Activated naive CD4-positive, alpha-beta T cell treated with anti-CD3 and anti-CD28 coated beads, Interleukin-2, amount 50 U/mL, for 72 hours (primary cell): ENCODE measurements around the gene SLC23A2. TPM values are rescaled to one million over a fixed set of nuclear protein-coding genes. Genes with fewer than 3 reads are reported as not detected.

Source experiments
- ATAC-seq, 2 donors: fragments of 150-1000 bp; cut with Tn5 transposase; 2 replicates each; pipeline ENCODE4 v1.10.0; 2021; ENCODE audit warnings: mild to moderate bottlenecking in 2 of 2, moderate library complexity in 2 of 2
- DNase-seq, 2 donors: peaks; one replicate each; pipeline ENCODE4 v3.0.0; 2021 to 2022; ENCODE audit warnings: low spot score in 2 of 2
- H3K27ac Mint-ChIP-seq, 2 donors: one replicate each; pipeline ENCODE4 v1.8.0; 2022; ENCODE audit warnings: mild to moderate bottlenecking in 2 of 2, mixed read lengths in 2 of 2
- H3K36me3 Mint-ChIP-seq, 2 donors: one replicate each; pipeline ENCODE4 v1.8.0; 2022; ENCODE audit warnings: mixed read lengths in 2 of 2
- H3K9me3 Mint-ChIP-seq, 2 donors: one replicate each; pipeline ENCODE4 v1.8.0; 2022; ENCODE audit warnings: mixed read lengths in 2 of 2
- total RNA-seq, 2 donors: library from RNA; stranded (reverse); gene quantifications; one replicate each; pipeline ENCODE4 v1.2.3, GENCODE V29; 2022

Gene SLC23A2
- total RNA-seq, 2 donors from 2014 or later, result 20.1 to 21.5 TPM

- ATAC-seq (no peak), DNase-seq (no peak)
- Mint-ChIP-seq H3K9me3 (no peaks in the 10 kb centered on the region), H3K36me3 (peaks cover 0 to 4% of the 10 kb centered on the region in 2 donors), H3K27ac (no peak overlapping the region)
Observed at GRCh38 chr20:4904127-4904860, 97.0 kb downstream of the SLC23A2 start.

- Mint-ChIP-seq H3K36me3 (peaks cover 0 to 4% of the 10 kb centered on the region in 2 donors), H3K27ac (no peak overlapping the region), H3K9me3 (no peaks in the 10 kb centered on the region)
- no peak for DNase-seq
- ATAC-seq, result no peak
Observed at GRCh38 chr20:4902788-4903187, 98.5 kb downstream of the SLC23A2 start.

- Mint-ChIP-seq H3K27ac (peak overlapping the region in 1 of 2 donors; percentile 1), H3K36me3 (no peaks in the 10 kb centered on the region), H3K9me3 (no peaks in the 10 kb centered on the region)
- ATAC-seq (no peak), DNase-seq (no peak)
Observed at GRCh38 chr20:4901031-4901818, 100.1 kb downstream of the SLC23A2 start.

- Mint-ChIP-seq H3K36me3 (no peaks in the 10 kb centered on the region), H3K27ac (peak overlapping the region; percentile 38 to 93), H3K9me3 (no peaks in the 10 kb centered on the region)
- no peak for ATAC-seq
- no peak for DNase-seq
Observed at GRCh38 chr20:4898282-4899244, 102.7 kb downstream of the SLC23A2 start.

GRCh38 chr20:4897600-4897999, 103.7 kb downstream of the SLC23A2 start:
- Mint-ChIP-seq H3K36me3 (no peaks in the 10 kb centered on the region), H3K9me3 (no peaks in the 10 kb centered on the region), H3K27ac (peak overlapping the region; percentile 38 to 73)
- no peak for DNase-seq
- no peak for ATAC-seq

GRCh38 chr20:4896971-4897497, 104.3 kb downstream of the SLC23A2 start:
- Mint-ChIP-seq H3K9me3 (no peaks in the 10 kb centered on the region), H3K27ac (peak overlapping the region in 1 of 2 donors; percentile 38), H3K36me3 (no peaks in the 10 kb centered on the region)
- DNase-seq (no peak), ATAC-seq (peak; percentile 45 to 58)

GRCh38 chr20:4896119-4896702, 105.1 kb downstream of the SLC23A2 start:
- no peak overlapping the region for H3K27ac Mint-ChIP-seq
- H3K36me3 Mint-ChIP-seq, result no peaks in the 10 kb centered on the region
- DNase-seq (no peak), ATAC-seq (no peak)
- no peaks in the 10 kb centered on the region for H3K9me3 Mint-ChIP-seq

GRCh38 chr20:4894981-4895381, 106.3 kb downstream of the SLC23A2 start:
- DNase-seq (no peak), ATAC-seq (no peak)
- Mint-ChIP-seq H3K9me3 (no peaks in the 10 kb centered on the region), H3K27ac (peak overlapping the region; percentile 6 to 38), H3K36me3 (no peaks in the 10 kb centered on the region)

GRCh38 chr20:4894409-4894808, 106.9 kb downstream of the SLC23A2 start:
- H3K36me3 Mint-ChIP-seq, result no peaks in the 10 kb centered on the region
- peak overlapping the region in 1 of 2 donors; percentile 38 for H3K27ac Mint-ChIP-seq
- no peaks in the 10 kb centered on the region for H3K9me3 Mint-ChIP-seq
- DNase-seq (no peak), ATAC-seq (no peak)

- peak overlapping the region in 1 of 2 donors; percentile 24 for H3K27ac Mint-ChIP-seq
- H3K9me3 Mint-ChIP-seq, result no peaks in the 10 kb centered on the region
- no peaks in the 10 kb centered on the region for H3K36me3 Mint-ChIP-seq
- no peak for DNase-seq
- ATAC-seq, result no peak
Observed at GRCh38 chr20:4893709-4894108, 107.6 kb downstream of the SLC23A2 start.

- no peak for DNase-seq
- Mint-ChIP-seq H3K36me3 (no peaks in the 10 kb centered on the region), H3K27ac (peak overlapping the region in 1 of 2 donors; percentile 54), H3K9me3 (no peaks in the 10 kb centered on the region)
- no peak for ATAC-seq
Observed at GRCh38 chr20:4891997-4892396, 109.3 kb downstream of the SLC23A2 start.

- no peak for DNase-seq
- Mint-ChIP-seq H3K36me3 (no peaks in the 10 kb centered on the region), H3K9me3 (no peaks in the 10 kb centered on the region), H3K27ac (peak overlapping the region in 1 of 2 donors; percentile 54)
- ATAC-seq, result no peak
Observed at GRCh38 chr20:4891190-4891763, 110.0 kb downstream of the SLC23A2 start.

GRCh38 chr20:4889446-4889845, 111.9 kb downstream of the SLC23A2 start:
- ATAC-seq, result no peak
- H3K27ac Mint-ChIP-seq, result no peak overlapping the region
- no peaks in the 10 kb centered on the region for H3K36me3 Mint-ChIP-seq
- no peak for DNase-seq
- H3K9me3 Mint-ChIP-seq, result no peaks in the 10 kb centered on the region

- Mint-ChIP-seq H3K27ac (no peak overlapping the region), H3K9me3 (no peaks in the 10 kb centered on the region), H3K36me3 (no peaks in the 10 kb centered on the region)
- DNase-seq (no peak), ATAC-seq (no peak)
Observed at GRCh38 chr20:4887586-4887985, 113.7 kb downstream of the SLC23A2 start.

GRCh38 chr20:4886771-4887527, 114.4 kb downstream of the SLC23A2 start:
- ATAC-seq (no peak), DNase-seq (no peak)
- H3K36me3 Mint-ChIP-seq, result no peaks in the 10 kb centered on the region
- no peaks in the 10 kb centered on the region for H3K9me3 Mint-ChIP-seq
- H3K27ac Mint-ChIP-seq, result no peak overlapping the region
